Suprapubic skin (tissue), 4 donors: ENCODE results near the gene OTX1.

Experiments used
- CTCF ChIP-seq, 2 donors: fragments of 200-600 bp in 1 of 2; fragments of 450-650 bp in 1 of 2; sonication (generic) in 1 of 2; IDR thresholded peaks; one replicate each; pipeline ENCODE4 v1.5.1; 2016 to 2019; ENCODE audit warnings: antibody characterized with exemption in 2 of 2, mild to moderate bottlenecking in 1 of 2, moderate library complexity in 1 of 2
- EP300 ChIP-seq: sonication (generic); formaldehyde crosslinking; IDR thresholded peaks from one replicate; pipeline ENCODE4 v1.6.1; 2017; ENCODE audit warnings: antibody characterized with exemption
- POLR2AphosphoS5 ChIP-seq, 3 donors: sonication (generic); formaldehyde crosslinking; IDR thresholded peaks; one replicate each; pipeline ENCODE4 v1.6.1; 2017; ENCODE audit warnings: antibody characterized with exemption in 3 of 3

- TF ChIP-seq CTCF (IDR thresholded peaks at IDR 0.05) (no peak), EP300 (no peak), POLR2AphosphoS5 (IDR thresholded peaks at IDR 0.05) (no peak)
Measured at GRCh38 chr2:63055226-63056106, 4.8 kb downstream of the OTX1 start.
